Activated CD8-positive, alpha-beta T cell treated with anti-CD3 and anti-CD28 coated beads for 36 hours (primary cell): ENCODE data around the gene PTGES2. TPM values are rescaled to one million over a fixed set of nuclear protein-coding genes. Genes with fewer than 3 reads are reported as not detected.
A peak's percentile ranks its signal among the peaks of the same experiment; 100 is the strongest.

Experiments used
- ATAC-seq: fragments of 200-7000 bp; cut with Tn5 transposase; one replicate; pipeline ENCODE4 v1.10.0; 2021; ENCODE audit warnings: mild to moderate bottlenecking, moderate library complexity
- CTCF ChIA-PET: fragments of 350-600 bp; sonication (Branson Sonifier 250); formaldehyde crosslinking; loops from one replicate; lab custom pipeline; 2021; ENCODE audit warnings: antibody characterized with exemption; lab: Charles Lee
- POLR2A ChIA-PET: fragments of 350-600 bp; sonication (Branson Sonifier 250); formaldehyde crosslinking; loops from one replicate; lab custom pipeline; 2021; ENCODE audit warnings: antibody characterized with exemption; lab: Charles Lee
- DNase-seq: peaks from one replicate; pipeline ENCODE4 v3.0.0-alpha.2; 2020
- H3K27ac Mint-ChIP-seq: one replicate; pipeline ENCODE4 v1.8.0; 2021; ENCODE audit warnings: mild to moderate bottlenecking, mixed read lengths
- H3K27me3 Mint-ChIP-seq: one replicate; pipeline ENCODE4 v1.8.0; 2021; ENCODE audit warnings: mixed read lengths
- H3K36me3 Mint-ChIP-seq: one replicate; pipeline ENCODE4 v1.8.0; 2021; ENCODE audit warnings: low read depth, mixed read lengths
- H3K4me1 Mint-ChIP-seq: one replicate; pipeline ENCODE4 v1.8.0; 2021; ENCODE audit warnings: low read depth, mixed read lengths
- H3K4me3 Mint-ChIP-seq: one replicate; pipeline ENCODE4 v1.8.0; 2021; ENCODE audit warnings: mild to moderate bottlenecking, moderate library complexity, mixed read lengths
- H3K9me3 Mint-ChIP-seq: one replicate; pipeline ENCODE4 v1.8.0; 2021; ENCODE audit warnings: mixed read lengths
- CTCF ChIP-seq: fragments of 200-600 bp; IDR thresholded peaks from one replicate; pipeline ENCODE4 v1.8.0; 2022; ENCODE audit warnings: antibody characterized with exemption, mild to moderate bottlenecking
- intact Hi-C: fragments of 100-400 bp; cut with micrococcal nuclease; formaldehyde crosslinking; loops from one replicate; pipeline ENCODE4 v1.10.0; 2022
- total RNA-seq, 2 experiments: library from RNA; stranded (reverse); gene quantifications; one replicate each; pipeline ENCODE4 v1.2.3, GENCODE V29; 2021

PTGES2 gene
- total RNA-seq, 2 experiments from 2014 or later = 40.8 to 49.5 TPM

GRCh38 chr9:128092199-128092977 lies 35.1 kb downstream of the PTGES2 start:
- Mint-ChIP-seq H3K27ac (peak overlapping the region; percentile 94), H3K27me3 (no peaks in the 10 kb centered on the region), H3K4me1 (peaks cover 75% of the 10 kb centered on the region), H3K36me3 (peaks cover 10% of the 10 kb centered on the region), H3K9me3 (no peaks in the 10 kb centered on the region), H3K4me3 (peak overlapping the region; percentile 54)
- intact Hi-C loops = no loop called here
- DNase-seq = no peak
- CTCF ChIA-PET = interaction anchor here (0.7 to 10.5 kb wide), 10 partner anchors 11 to 151 kb away, joined by 3 to 94 read pairs (median 4); partner anchors contain the start of gene NAIF1
- POLR2A ChIA-PET = interaction anchor here (0.6 to 2.2 kb wide), 10 partner anchors 11 to 809 kb away, joined by 3 to 10 read pairs (median 4); no protein-coding TSS in a partner anchor
- no peak for ATAC-seq
- no peak for TF ChIP-seq CTCF

GRCh38 chr9:128091571-128091970 lies 36.0 kb downstream of the PTGES2 start:
- ATAC-seq = no peak
- Mint-ChIP-seq H3K36me3 (peaks cover 11% of the 10 kb centered on the region), H3K4me3 (peak overlapping the region; percentile 54), H3K4me1 (peaks cover 68% of the 10 kb centered on the region), H3K27ac (peak overlapping the region; percentile 78), H3K9me3 (no peaks in the 10 kb centered on the region), H3K27me3 (no peaks in the 10 kb centered on the region)
- no peak for TF ChIP-seq CTCF
- intact Hi-C loops = no loop called here
- no peak for DNase-seq
- POLR2A ChIA-PET = interaction anchor here (0.7 to 2.2 kb wide), 6 partner anchors 9 to 156 kb away, joined by 3 to 10 read pairs (median 4); no protein-coding TSS in a partner anchor
- CTCF ChIA-PET = interaction anchor here (0.9 to 10.5 kb wide), 5 partner anchors 11 to 149 kb away, joined by 3 to 94 read pairs (median 4); no protein-coding TSS in a partner anchor

- ChIA-PET CTCF (interaction anchor here (0.9 to 10.5 kb wide), 7 partner anchors 8 to 149 kb away, joined by 3 to 94 read pairs (median 3); no protein-coding TSS in a partner anchor), POLR2A (interaction anchor here (0.7 to 2.2 kb wide), 4 partner anchors 9 to 144 kb away, joined by 3 to 10 read pairs (median 4); no protein-coding TSS in a partner anchor)
- TF ChIP-seq CTCF = no peak
- DNase-seq = no peak
- peaks cover 66% of the 10 kb centered on the region for H3K4me1 Mint-ChIP-seq
- peaks cover 11% of the 10 kb centered on the region for H3K36me3 Mint-ChIP-seq
- no peak overlapping the region for H3K4me3 Mint-ChIP-seq
- H3K9me3 Mint-ChIP-seq = no peaks in the 10 kb centered on the region
- no peaks in the 10 kb centered on the region for H3K27me3 Mint-ChIP-seq
- intact Hi-C loops = no loop called here
- no peak overlapping the region for H3K27ac Mint-ChIP-seq
- no peak for ATAC-seq
Observed at GRCh38 chr9:128091144-128091543, 36.4 kb downstream of the PTGES2 start.

GRCh38 chr9:128089299-128089698 lies 38.2 kb downstream of the PTGES2 start:
- H3K27me3 Mint-ChIP-seq = no peaks in the 10 kb centered on the region
- intact Hi-C loops = no loop called here
- H3K36me3 Mint-ChIP-seq = peaks cover 14% of the 10 kb centered on the region
- ChIA-PET POLR2A (interaction anchor here (0.6 to 1.2 kb wide), 2 partner anchors 27 to 218 kb away, joined by 3 read pairs; no protein-coding TSS in a partner anchor), CTCF (interaction anchor here (1.1 to 4.0 kb wide), 5 partner anchors 10 to 147 kb away, joined by 3 to 21 read pairs (median 5); no protein-coding TSS in a partner anchor)
- H3K27ac Mint-ChIP-seq = peak overlapping the region; percentile 72
- DNase-seq (no peak), ATAC-seq (no peak)
- H3K9me3 Mint-ChIP-seq = no peaks in the 10 kb centered on the region
- TF ChIP-seq CTCF = no peak
- no peak overlapping the region for H3K4me3 Mint-ChIP-seq
- peaks cover 63% of the 10 kb centered on the region for H3K4me1 Mint-ChIP-seq
